GM10266 (cell line): ENCODE results near the gene LOXL3.
A peak's percentile ranks its signal among the peaks of the same experiment; 100 is the strongest.

Experiments
- DNase-seq: peaks from one replicate; pipeline ENCODE4 v3.0.0; 2012; ENCODE audit errors: extremely low spot score
- TF ChIP-seq, protein P1 (sequence below): IDR thresholded peaks from 2 replicates; pipeline ENCODE4 v1.5.1; 2012; ENCODE audit warnings: mild to moderate bottlenecking, low read depth; ENCODE audit not compliant: control insufficient read depth, insufficient read depth; ENCODE audit errors: missing control alignments

LOXL3 gene

GRCh38 chr2:74530239-74531187 lies 23.2 kb downstream of the LOXL3 start:
- TF ChIP-seq, protein P1, sequence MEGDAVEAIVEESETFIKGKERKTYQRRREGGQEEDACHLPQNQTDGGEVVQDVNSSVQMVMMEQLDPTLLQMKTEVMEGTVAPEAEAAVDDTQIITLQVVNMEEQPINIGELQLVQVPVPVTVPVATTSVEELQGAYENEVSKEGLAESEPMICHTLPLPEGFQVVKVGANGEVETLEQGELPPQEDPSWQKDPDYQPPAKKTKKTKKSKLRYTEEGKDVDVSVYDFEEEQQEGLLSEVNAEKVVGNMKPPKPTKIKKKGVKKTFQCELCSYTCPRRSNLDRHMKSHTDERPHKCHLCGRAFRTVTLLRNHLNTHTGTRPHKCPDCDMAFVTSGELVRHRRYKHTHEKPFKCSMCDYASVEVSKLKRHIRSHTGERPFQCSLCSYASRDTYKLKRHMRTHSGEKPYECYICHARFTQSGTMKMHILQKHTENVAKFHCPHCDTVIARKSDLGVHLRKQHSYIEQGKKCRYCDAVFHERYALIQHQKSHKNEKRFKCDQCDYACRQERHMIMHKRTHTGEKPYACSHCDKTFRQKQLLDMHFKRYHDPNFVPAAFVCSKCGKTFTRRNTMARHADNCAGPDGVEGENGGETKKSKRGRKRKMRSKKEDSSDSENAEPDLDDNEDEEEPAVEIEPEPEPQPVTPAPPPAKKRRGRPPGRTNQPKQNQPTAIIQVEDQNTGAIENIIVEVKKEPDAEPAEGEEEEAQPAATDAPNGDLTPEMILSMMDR, result no peak
- peak; percentile 84 for DNase-seq

- peak; percentile 97 for DNase-seq
- TF ChIP-seq, protein P1, result no peak
Measured at GRCh38 chr2:74529357-74530238, 24.1 kb downstream of the LOXL3 start, which contains the start of the genes AUP1 and HTRA2. TSS of gene AUP1 (minus strand) at chr2:74529706. CDS start at chr2:74529629, 77 bp downstream. TSS of gene HTRA2 (plus strand) at chr2:74529933. CDS start at chr2:74530007, 74 bp downstream.

GRCh38 chr2:74528600-74529356 lies 25.0 kb downstream of the LOXL3 start:
- DNase-seq, result no peak

GRCh38 chr2:74527741-74528140 lies 26.0 kb downstream of the LOXL3 start:
- no peak for DNase-seq
- TF ChIP-seq, protein P1, result no peak

More at GRCh38 chr2:74528600-74529356, 25.0 kb downstream of the LOXL3 start:
- TF ChIP-seq, protein P1, result peak; percentile 33

- DNase-seq, result no peak
- TF ChIP-seq, protein P1, result no peak
Measured at GRCh38 chr2:74526649-74527230, 27.0 kb downstream of the LOXL3 start.
